Measurements from ENCODE around the gene CARD8.

CARD8 gene

GRCh38 chr19:48186015-48186414, 69.7 kb downstream of the CARD8 start:
- Histone ChIP-seq H2BK15ac (replicated peaks; ENCODE audit: low read depth) (no peak overlapping the region), H2BK120ac (ENCODE audit: low read depth, low read length) (no peak overlapping the region), H3K79me2 (ENCODE audit: control insufficient read depth, insufficient read depth, low read length) (no peaks in the 10 kb centered on the region), H3K27me3 (ENCODE audit: insufficient read depth, low read length, poor library complexity) (no peaks in the 10 kb centered on the region), H3K4me3 (ENCODE audit: low read length) (no peak overlapping the region), H2AK5ac (ENCODE audit: low read length) (no peak overlapping the region), H3K23ac (ENCODE audit: low read length) (no peak overlapping the region), H3K27ac (ENCODE audit: low read depth, low read length) (no peak overlapping the region), H3K56ac (ENCODE audit: low read length) (no peak overlapping the region), H2BK5ac (ENCODE audit: low read length) (no peak overlapping the region), H4K5ac (ENCODE audit: low read length) (no peak overlapping the region), H4K8ac (ENCODE audit: low read depth, low read length) (no peak overlapping the region), H3K4me1 (ENCODE audit: control insufficient read depth, low read depth, low read length) (no peaks in the 10 kb centered on the region), H3K36me3 (ENCODE audit: control insufficient read depth, insufficient read depth, low read length) (no peaks in the 10 kb centered on the region), H3K18ac (ENCODE audit: low read length) (no peak overlapping the region), H3K4me2 (ENCODE audit: low read length) (no peak overlapping the region), H3K9ac (ENCODE audit: low read length) (no peak overlapping the region), H3K4ac (ENCODE audit: low read depth, low read length) (no peak overlapping the region), H3K79me1 (ENCODE audit: low read length) (no peaks in the 10 kb centered on the region)
- no peak for DNase-seq
- no CpG with 5 or more reads among the region's 5 CpGs for WGBS (ENCODE audit: extremely low coverage, insufficient coverage, low lambda C conversion rate)

DNA sequence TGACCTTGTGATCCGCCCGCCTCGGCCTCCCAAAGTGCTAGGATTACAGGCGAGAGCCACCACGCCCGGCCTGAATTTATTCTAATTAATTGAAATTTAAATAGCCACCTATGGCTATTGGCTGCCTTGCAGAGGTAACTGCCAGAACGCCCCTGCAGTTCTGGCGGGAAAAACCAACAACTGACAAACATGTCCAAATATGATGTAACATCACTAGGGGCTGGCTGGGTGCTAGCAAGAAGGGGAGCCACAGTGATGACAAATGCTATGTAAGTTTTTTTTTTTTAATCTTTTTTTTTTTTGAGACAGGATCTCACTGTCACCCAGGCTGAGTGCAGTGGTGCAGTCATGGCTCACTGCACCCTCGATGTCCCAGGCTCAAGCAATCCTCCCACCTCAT, 72.4 kb downstream of the CARD8 start:
- no peaks in the 10 kb centered on the region for H3K27me3 ChIP-seq (ENCODE audit: insufficient read depth, low read length, poor library complexity)
- no peaks in the 10 kb centered on the region for H3K79me1 ChIP-seq (ENCODE audit: low read length)
- no peak overlapping the region for H2BK15ac ChIP-seq (replicated peaks; ENCODE audit: low read depth)
- H3K4me1 ChIP-seq (ENCODE audit: control insufficient read depth, low read depth, low read length), result no peaks in the 10 kb centered on the region
- H3K4me2 ChIP-seq (ENCODE audit: low read length), result no peak overlapping the region
- no peak overlapping the region for H3K27ac ChIP-seq (ENCODE audit: low read depth, low read length)
- no peak overlapping the region for H3K9ac ChIP-seq (ENCODE audit: low read length)
- DNase-seq, result no peak
- H4K5ac ChIP-seq (ENCODE audit: low read length), result no peak overlapping the region
- H3K56ac ChIP-seq (ENCODE audit: low read length), result no peak overlapping the region
- H2BK120ac ChIP-seq (ENCODE audit: low read depth, low read length), result no peak overlapping the region
- H3K79me2 ChIP-seq (ENCODE audit: control insufficient read depth, insufficient read depth, low read length), result no peaks in the 10 kb centered on the region
- no peak overlapping the region for H3K4ac ChIP-seq (ENCODE audit: low read depth, low read length)
- no peak overlapping the region for H3K18ac ChIP-seq (ENCODE audit: low read length)
- H3K36me3 ChIP-seq (ENCODE audit: control insufficient read depth, insufficient read depth, low read length), result no peaks in the 10 kb centered on the region
- H3K4me3 ChIP-seq (ENCODE audit: low read length), result no peak overlapping the region
- H3K23ac ChIP-seq (ENCODE audit: low read length), result no peak overlapping the region
- no peak overlapping the region for H2BK5ac ChIP-seq (ENCODE audit: low read length)
- H4K8ac ChIP-seq (ENCODE audit: low read depth, low read length), result no peak overlapping the region
- no CpG with 5 or more reads among the region's 9 CpGs for WGBS (ENCODE audit: extremely low coverage, insufficient coverage, low lambda C conversion rate)
- H2AK5ac ChIP-seq (ENCODE audit: low read length), result no peak overlapping the region

DNA sequence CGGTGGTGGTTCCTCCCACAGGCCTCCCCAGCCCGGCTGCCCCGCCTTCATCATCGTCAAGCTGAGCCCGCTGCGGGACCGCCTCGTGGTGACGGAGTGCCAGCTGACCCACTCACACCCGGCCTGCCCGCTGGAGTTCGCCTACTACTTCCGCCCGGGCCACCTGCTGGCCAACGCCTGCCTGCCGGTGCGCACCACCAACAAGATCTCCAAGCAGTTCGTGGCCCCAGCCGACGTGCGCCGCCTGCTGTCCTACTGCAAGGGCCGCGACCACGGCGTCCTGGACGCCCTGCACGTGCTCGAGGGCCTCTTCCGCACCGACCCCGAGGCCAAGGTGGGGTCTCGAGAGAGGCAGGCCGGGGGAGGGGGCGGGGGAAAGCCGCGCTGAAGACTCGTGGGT, 73.3 kb downstream of the CARD8 start:
- Histone ChIP-seq H3K4me1 (ENCODE audit: control insufficient read depth, low read depth, low read length) (no peaks in the 10 kb centered on the region), H3K4me3 (ENCODE audit: low read length) (no peak overlapping the region), H3K36me3 (ENCODE audit: control insufficient read depth, insufficient read depth, low read length) (no peaks in the 10 kb centered on the region), H3K27ac (ENCODE audit: low read depth, low read length) (no peak overlapping the region), H3K56ac (ENCODE audit: low read length) (no peak overlapping the region), H4K5ac (ENCODE audit: low read length) (no peak overlapping the region), H2BK15ac (replicated peaks; ENCODE audit: low read depth) (no peak overlapping the region), H3K9ac (ENCODE audit: low read length) (no peak overlapping the region), H4K8ac (ENCODE audit: low read depth, low read length) (no peak overlapping the region), H3K27me3 (ENCODE audit: insufficient read depth, low read length, poor library complexity) (no peaks in the 10 kb centered on the region), H2AK5ac (ENCODE audit: low read length) (no peak overlapping the region), H2BK120ac (ENCODE audit: low read depth, low read length) (no peak overlapping the region), H3K79me1 (ENCODE audit: low read length) (no peaks in the 10 kb centered on the region), H2BK5ac (ENCODE audit: low read length) (no peak overlapping the region), H3K18ac (ENCODE audit: low read length) (no peak overlapping the region), H3K23ac (ENCODE audit: low read length) (no peak overlapping the region), H3K4me2 (ENCODE audit: low read length) (no peak overlapping the region), H3K4ac (ENCODE audit: low read depth, low read length) (no peak overlapping the region), H3K79me2 (ENCODE audit: control insufficient read depth, insufficient read depth, low read length) (no peaks in the 10 kb centered on the region)
- no CpG with 5 or more reads among the region's 38 CpGs for WGBS (ENCODE audit: extremely low coverage, insufficient coverage, low lambda C conversion rate)
- DNase-seq, result no peak

GRCh38 chr19:48181505-48181904, 74.2 kb downstream of the CARD8 start:
- no peaks in the 10 kb centered on the region for H3K27me3 ChIP-seq (ENCODE audit: insufficient read depth, low read length, poor library complexity)
- H3K79me2 ChIP-seq (ENCODE audit: control insufficient read depth, insufficient read depth, low read length), result no peaks in the 10 kb centered on the region
- no peak overlapping the region for H3K4ac ChIP-seq (ENCODE audit: low read depth, low read length)
- no peak overlapping the region for H3K56ac ChIP-seq (ENCODE audit: low read length)
- H3K23ac ChIP-seq (ENCODE audit: low read length), result no peak overlapping the region
- H2BK15ac ChIP-seq (replicated peaks; ENCODE audit: low read depth), result no peak overlapping the region
- H3K4me2 ChIP-seq (ENCODE audit: low read length), result no peak overlapping the region
- no peak overlapping the region for H3K18ac ChIP-seq (ENCODE audit: low read length)
- no peak overlapping the region for H3K4me3 ChIP-seq (ENCODE audit: low read length)
- H2BK5ac ChIP-seq (ENCODE audit: low read length), result no peak overlapping the region
- no peaks in the 10 kb centered on the region for H3K4me1 ChIP-seq (ENCODE audit: control insufficient read depth, low read depth, low read length)
- no peaks in the 10 kb centered on the region for H3K36me3 ChIP-seq (ENCODE audit: control insufficient read depth, insufficient read depth, low read length)
- H2BK120ac ChIP-seq (ENCODE audit: low read depth, low read length), result no peak overlapping the region
- no peak for DNase-seq
- no peak overlapping the region for H3K9ac ChIP-seq (ENCODE audit: low read length)
- H3K27ac ChIP-seq (ENCODE audit: low read depth, low read length), result no peak overlapping the region
- no peak overlapping the region for H4K8ac ChIP-seq (ENCODE audit: low read depth, low read length)
- WGBS (ENCODE audit: extremely low coverage, insufficient coverage, low lambda C conversion rate), result no CpG with 5 or more reads among the region's 5 CpGs
- no peak overlapping the region for H2AK5ac ChIP-seq (ENCODE audit: low read length)
- no peak overlapping the region for H4K5ac ChIP-seq (ENCODE audit: low read length)
- H3K79me1 ChIP-seq (ENCODE audit: low read length), result no peaks in the 10 kb centered on the region

GRCh38 chr19:48176226-48176625, 79.5 kb downstream of the CARD8 start:
- Histone ChIP-seq H3K79me1 (ENCODE audit: low read length) (peaks cover 3% of the 10 kb centered on the region), H2BK5ac (ENCODE audit: low read length) (no peak overlapping the region), H3K9ac (ENCODE audit: low read length) (no peak overlapping the region), H3K4ac (ENCODE audit: low read depth, low read length) (no peak overlapping the region), H3K4me3 (ENCODE audit: low read length) (no peak overlapping the region), H4K8ac (ENCODE audit: low read depth, low read length) (no peak overlapping the region), H3K27ac (ENCODE audit: low read depth, low read length) (no peak overlapping the region), H3K23ac (ENCODE audit: low read length) (no peak overlapping the region), H3K4me2 (ENCODE audit: low read length) (no peak overlapping the region), H4K5ac (ENCODE audit: low read length) (no peak overlapping the region), H3K18ac (ENCODE audit: low read length) (no peak overlapping the region), H2AK5ac (ENCODE audit: low read length) (no peak overlapping the region), H3K4me1 (ENCODE audit: control insufficient read depth, low read depth, low read length) (no peaks in the 10 kb centered on the region), H3K27me3 (ENCODE audit: insufficient read depth, low read length, poor library complexity) (no peaks in the 10 kb centered on the region), H2BK120ac (ENCODE audit: low read depth, low read length) (no peak overlapping the region), H3K79me2 (ENCODE audit: control insufficient read depth, insufficient read depth, low read length) (no peaks in the 10 kb centered on the region), H2BK15ac (replicated peaks; ENCODE audit: low read depth) (no peak overlapping the region), H3K56ac (ENCODE audit: low read length) (no peak overlapping the region), H3K36me3 (ENCODE audit: control insufficient read depth, insufficient read depth, low read length) (peaks cover 2% of the 10 kb centered on the region)
- no peak for DNase-seq
- WGBS (ENCODE audit: extremely low coverage, insufficient coverage, low lambda C conversion rate), result 100% methylated on average over 1 of the region's 3 CpGs

- Histone ChIP-seq H3K4ac (ENCODE audit: low read depth, low read length) (no peak overlapping the region), H2BK5ac (ENCODE audit: low read length) (no peak overlapping the region), H3K36me3 (ENCODE audit: control insufficient read depth, insufficient read depth, low read length) (peaks cover 2% of the 10 kb centered on the region), H3K4me1 (ENCODE audit: control insufficient read depth, low read depth, low read length) (no peaks in the 10 kb centered on the region), H3K4me3 (ENCODE audit: low read length) (no peak overlapping the region), H3K9ac (ENCODE audit: low read length) (no peak overlapping the region), H3K79me2 (ENCODE audit: control insufficient read depth, insufficient read depth, low read length) (peaks cover 3% of the 10 kb centered on the region), H3K18ac (ENCODE audit: low read length) (no peak overlapping the region), H4K5ac (ENCODE audit: low read length) (no peak overlapping the region), H2AK5ac (ENCODE audit: low read length) (no peak overlapping the region), H3K27ac (ENCODE audit: low read depth, low read length) (no peak overlapping the region), H3K27me3 (ENCODE audit: insufficient read depth, low read length, poor library complexity) (no peaks in the 10 kb centered on the region), H2BK15ac (replicated peaks; ENCODE audit: low read depth) (no peak overlapping the region), H3K56ac (ENCODE audit: low read length) (no peak overlapping the region), H3K79me1 (ENCODE audit: low read length) (peaks cover 6% of the 10 kb centered on the region), H2BK120ac (ENCODE audit: low read depth, low read length) (no peak overlapping the region), H3K4me2 (ENCODE audit: low read length) (no peak overlapping the region), H3K23ac (ENCODE audit: low read length) (no peak overlapping the region), H4K8ac (ENCODE audit: low read depth, low read length) (no peak overlapping the region)
- DNase-seq, result no peak
- no CpG with 5 or more reads among the region's 10 CpGs for WGBS (ENCODE audit: extremely low coverage, insufficient coverage, low lambda C conversion rate)
Measured at GRCh38 chr19:48175578-48175977, 80.1 kb downstream of the CARD8 start.
